ENCODE measurements around the gene ATP1B3.

The ATP1B3 gene

GRCh38 chr3:141876381-141876890 lies at the start of gene ATP1B3:
Gene ATP1B3, plus strand, starts transcription at chr3:141876643. Its CDS starts 159 bp downstream, at chr3:141876802.
- DNase-seq (ENCODE audit: extremely low spot score): peak; percentile 92
- CTCF ChIA-PET: interaction anchor here (2.3 to 2.9 kb wide), 2 partner anchors 10 to 138 kb away, joined by 6 to 12 read pairs; partner anchors contain the start of gene RNF7
- POLR2A ChIA-PET: interaction anchor here (0.6 to 2.3 kb wide), 7 partner anchors 9 to 422 kb away, joined by 3 to 11 read pairs (median 5); no protein-coding TSS in a partner anchor
- TF ChIP-seq CTCF (IDR thresholded peaks at IDR 0.05; ENCODE audit: control extremely low read depth, extremely low read depth, low read depth, missing control alignments): peak; percentile 0

GRCh38 chr3:141828487-141828886 lies 48.0 kb upstream of the ATP1B3 start:
- CTCF ChIA-PET: no interaction called here
- DNase-seq (ENCODE audit: extremely low spot score): no peak
- POLR2A ChIA-PET: no interaction called here
- TF ChIP-seq CTCF (IDR thresholded peaks at IDR 0.05; ENCODE audit: control extremely low read depth, extremely low read depth, low read depth, missing control alignments): no peak

GRCh38 chr3:141828890-141829289 lies 47.6 kb upstream of the ATP1B3 start:
- ChIA-PET CTCF (no interaction called here), POLR2A (no interaction called here)
- DNase-seq (ENCODE audit: extremely low spot score): no peak
- no peak for TF ChIP-seq CTCF (IDR thresholded peaks at IDR 0.05; ENCODE audit: control extremely low read depth, extremely low read depth, low read depth, missing control alignments)

GRCh38 chr3:141830508-141830907 lies 45.9 kb upstream of the ATP1B3 start:
- CTCF ChIA-PET: no interaction called here
- POLR2A ChIA-PET: no interaction called here
- no peak for DNase-seq (ENCODE audit: extremely low spot score)
- TF ChIP-seq CTCF (IDR thresholded peaks at IDR 0.05; ENCODE audit: control extremely low read depth, extremely low read depth, low read depth, missing control alignments): no peak

GRCh38 chr3:141834292-141834691 lies 42.2 kb upstream of the ATP1B3 start:
- no peak for DNase-seq (ENCODE audit: extremely low spot score)
- no peak for TF ChIP-seq CTCF (IDR thresholded peaks at IDR 0.05; ENCODE audit: control extremely low read depth, extremely low read depth, low read depth, missing control alignments)
- CTCF ChIA-PET: no interaction called here
- POLR2A ChIA-PET: no interaction called here

GRCh38 chr3:141835557-141836229 lies 40.8 kb upstream of the ATP1B3 start:
- TF ChIP-seq CTCF (IDR thresholded peaks at IDR 0.05; ENCODE audit: control extremely low read depth, extremely low read depth, low read depth, missing control alignments): no peak
- POLR2A ChIA-PET: no interaction called here
- no peak for DNase-seq (ENCODE audit: extremely low spot score)
- CTCF ChIA-PET: no interaction called here
